CD4-positive, alpha-beta T cell treated with Interleukin-1 beta for 1 hour (primary cell): ENCODE results near the gene GNAS-AS1.
"Not testable (repeated sequence)": the region's sequence is repeated elsewhere in the genome, so short reads cannot be mapped to it uniquely, and the experiment has no call there.

Experiments used
- DNase-seq, 2 donors: peaks; one replicate each; pipeline ENCODE4 v3.0.0-alpha.2; 2020 to 2022

Gene GNAS-AS1

DNA sequence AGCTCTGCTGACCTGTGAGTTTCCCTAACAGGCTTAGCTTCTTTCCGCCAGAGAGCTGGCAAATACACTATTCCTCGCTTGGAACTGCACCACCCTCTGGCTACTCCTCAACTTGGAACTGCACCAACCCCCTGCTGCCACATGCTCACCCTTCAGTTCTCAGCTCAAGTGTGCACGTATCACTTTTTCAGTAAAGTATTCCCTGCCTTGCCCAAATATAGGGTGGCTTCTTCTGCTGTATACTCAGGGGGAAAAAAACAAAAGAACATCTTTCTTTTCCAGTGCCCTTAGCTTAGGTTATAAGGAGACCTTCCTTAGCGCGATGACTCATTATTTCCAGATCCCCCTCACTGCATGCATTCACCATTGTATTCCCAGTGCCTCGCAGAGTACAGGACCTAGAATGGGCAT is 21.2 kb downstream of the GNAS-AS1 start:
- DNase-seq, result no peak

DNA sequence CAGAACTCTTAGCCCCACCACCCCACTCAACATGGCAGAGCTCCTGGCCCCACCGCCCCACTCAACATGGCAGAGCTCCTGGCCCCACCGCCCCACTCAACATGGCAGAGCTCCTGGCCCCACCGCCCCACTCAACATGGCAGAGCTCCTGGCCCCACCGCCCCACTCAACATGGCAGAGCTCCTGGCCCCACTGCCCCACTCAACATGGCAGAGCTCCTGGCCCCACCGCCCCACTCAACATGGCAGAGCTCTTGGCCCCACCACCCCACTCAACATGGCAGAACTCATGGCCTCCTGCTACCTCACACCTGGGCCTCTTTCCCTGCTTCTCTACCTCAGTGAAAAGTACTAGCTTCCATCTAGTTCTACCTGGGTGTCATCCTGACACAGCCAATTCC is 21.9 kb downstream of the GNAS-AS1 start:
- not testable (repeated sequence) for DNase-seq

DNA sequence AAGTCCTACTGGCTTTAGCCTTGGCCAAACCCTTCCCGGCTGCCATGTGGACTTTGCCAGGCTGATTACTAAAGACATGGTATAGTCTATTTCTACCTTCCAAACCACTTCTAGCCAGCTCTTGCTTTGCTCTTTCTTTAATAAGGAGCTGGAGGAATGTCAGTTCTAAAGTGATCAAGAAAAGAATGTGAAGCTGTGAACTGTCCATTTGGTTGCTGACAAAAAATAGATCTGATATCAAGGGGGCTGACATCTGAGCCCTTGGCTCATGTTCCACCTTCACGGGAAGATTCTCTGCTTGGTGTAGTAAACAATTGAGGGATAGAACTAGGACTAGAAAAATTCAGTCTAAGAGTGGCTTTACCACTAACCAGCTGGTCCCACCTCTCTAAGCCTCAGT is 22.6 kb downstream of the GNAS-AS1 start:
- DNase-seq, result no peak

DNA sequence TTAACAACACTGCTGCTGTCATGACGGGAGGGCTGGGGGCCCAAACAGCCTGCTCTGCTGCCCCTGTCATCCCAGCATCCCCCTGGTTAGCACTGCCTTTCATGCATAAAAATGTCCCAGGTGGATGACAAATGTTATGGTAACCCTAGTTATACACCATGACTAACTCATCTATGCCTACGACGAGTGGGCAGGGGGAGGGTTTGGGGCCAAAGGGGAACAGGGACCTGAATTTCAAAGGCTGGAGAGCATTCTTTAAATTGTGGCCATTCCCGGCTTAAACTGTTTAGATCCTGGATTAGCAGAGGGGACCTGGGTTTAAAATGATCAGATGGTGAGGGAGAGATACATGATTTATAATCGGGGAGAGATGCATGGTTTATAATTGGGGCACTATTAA is 24.4 kb downstream of the GNAS-AS1 start:
- DNase-seq, result no peak

DNA sequence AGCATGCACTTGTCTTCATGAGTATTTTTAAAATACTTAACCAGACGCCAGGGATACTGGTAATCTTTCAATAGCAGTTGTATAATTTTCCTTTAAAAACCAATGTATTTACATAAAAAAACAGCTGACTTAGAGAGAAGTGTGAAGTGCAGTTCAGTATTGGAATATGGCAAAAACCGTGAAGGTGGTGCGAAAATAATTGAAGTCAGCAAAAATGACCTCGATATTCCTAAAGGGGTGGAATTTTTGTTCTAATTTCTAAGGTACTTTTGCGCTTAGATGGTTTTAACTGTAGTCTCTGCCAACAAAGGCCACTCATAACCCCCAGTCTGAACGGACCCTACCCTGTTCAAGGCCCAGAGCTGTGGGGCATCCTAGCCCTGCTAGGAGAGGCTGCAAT is 25.3 kb downstream of the GNAS-AS1 start:
- no peak for DNase-seq

DNA sequence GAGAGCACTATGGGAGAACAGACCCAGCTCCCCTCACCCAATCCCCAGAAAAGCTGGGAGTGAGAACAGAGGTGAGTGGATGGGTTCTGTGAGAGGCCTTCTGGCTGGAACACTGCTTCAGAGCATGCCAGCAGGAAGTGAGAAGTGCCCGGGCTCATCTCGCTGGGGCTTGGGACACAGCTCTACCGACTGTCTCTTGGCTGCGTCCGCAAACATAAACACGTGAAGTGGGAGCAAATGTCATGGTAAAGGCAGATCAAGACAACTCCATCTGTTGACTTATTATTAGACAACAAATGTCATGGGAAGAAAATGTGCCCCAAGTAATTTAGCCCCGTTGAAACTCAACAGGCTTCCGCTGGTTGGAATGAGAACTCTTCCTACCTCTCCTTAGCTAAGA is 25.9 kb downstream of the GNAS-AS1 start:
- DNase-seq, result no peak

DNA sequence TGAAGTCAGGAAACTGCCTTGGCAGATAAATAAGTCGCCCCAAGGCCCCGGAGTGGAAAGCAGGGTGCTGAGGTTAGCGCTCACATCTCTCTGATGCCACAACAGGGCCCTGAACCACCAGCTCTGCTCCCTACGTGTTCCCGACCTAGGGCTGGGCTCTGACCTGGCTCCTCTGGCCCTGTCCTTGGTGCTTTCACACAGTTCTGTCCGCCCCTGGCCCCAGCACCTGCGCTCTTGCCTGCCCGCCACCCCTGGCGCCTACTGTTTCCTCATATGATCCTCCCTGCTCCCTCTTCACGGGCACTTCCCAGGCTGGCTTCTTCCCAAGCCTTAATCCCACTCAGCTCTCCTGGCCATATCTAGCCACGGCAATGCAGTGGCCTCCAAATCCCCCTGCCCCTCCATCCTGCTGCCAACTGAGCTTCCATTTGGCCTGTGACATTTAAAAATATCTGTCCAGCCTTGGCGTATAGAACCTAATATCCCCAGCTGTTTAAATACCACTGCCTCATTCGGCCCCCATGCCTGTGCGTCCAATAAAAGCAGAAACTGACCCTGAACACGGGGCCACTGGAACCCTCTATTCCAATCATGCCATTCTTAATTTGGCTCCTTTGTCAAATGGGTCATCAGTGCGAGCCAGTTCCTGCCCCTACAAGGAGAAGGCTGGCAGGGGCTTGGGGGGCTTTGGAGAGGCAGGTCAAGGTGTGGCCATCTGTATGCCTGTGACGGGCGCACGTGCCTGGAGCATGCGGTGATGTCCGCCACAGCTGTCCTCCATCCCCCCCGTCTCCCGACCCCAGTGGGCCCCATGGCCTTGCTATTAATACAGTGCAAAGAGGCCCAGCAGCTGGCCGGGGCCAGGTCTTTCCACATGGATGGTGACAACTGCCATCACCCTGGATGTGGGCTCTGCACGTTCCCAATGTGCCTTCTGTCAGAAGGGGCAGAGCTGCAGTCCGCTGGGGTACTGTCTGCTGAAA is 27.7 kb downstream of the GNAS-AS1 start:
- DNase-seq, result no peak

DNA sequence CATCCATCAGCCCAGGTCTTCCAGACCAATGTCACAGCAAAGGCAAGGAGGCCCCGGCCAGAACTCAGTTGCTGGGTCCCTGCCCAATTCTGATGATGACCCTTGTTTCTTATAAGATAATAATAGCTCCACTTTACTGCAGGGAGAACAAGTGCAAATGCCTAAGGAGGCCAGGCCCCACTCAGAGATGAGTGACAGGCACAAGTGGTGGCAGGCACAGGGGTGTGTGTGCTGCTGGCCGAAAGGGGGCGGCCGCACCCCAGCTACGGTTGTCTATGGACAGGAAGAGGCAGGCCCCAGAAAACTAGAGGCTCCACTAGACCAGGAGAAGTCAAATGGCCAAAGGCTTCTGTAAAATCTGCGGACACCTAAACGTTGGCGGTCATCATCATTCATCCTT is 28.6 kb downstream of the GNAS-AS1 start:
- DNase-seq, result no peak

DNA sequence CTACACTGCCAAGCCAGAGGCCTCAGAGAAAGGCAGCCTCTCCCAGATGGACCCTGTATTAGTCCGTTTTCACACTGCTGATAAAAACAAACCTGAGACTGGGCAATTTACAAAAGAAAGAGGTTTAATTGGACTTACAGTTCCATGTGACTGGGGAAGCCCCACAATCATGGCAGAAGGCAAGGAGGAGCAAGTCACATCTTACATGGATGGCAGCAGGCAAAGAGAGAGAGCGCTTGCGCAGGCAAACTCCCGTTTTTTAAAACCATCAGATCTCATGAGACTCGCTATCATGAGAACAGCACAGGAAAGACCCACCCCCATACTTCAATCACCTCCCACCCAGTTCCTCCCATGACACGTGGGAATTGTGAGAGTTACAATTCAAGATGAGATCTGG is 30.2 kb downstream of the GNAS-AS1 start:
- DNase-seq, result not testable (repeated sequence)

DNA sequence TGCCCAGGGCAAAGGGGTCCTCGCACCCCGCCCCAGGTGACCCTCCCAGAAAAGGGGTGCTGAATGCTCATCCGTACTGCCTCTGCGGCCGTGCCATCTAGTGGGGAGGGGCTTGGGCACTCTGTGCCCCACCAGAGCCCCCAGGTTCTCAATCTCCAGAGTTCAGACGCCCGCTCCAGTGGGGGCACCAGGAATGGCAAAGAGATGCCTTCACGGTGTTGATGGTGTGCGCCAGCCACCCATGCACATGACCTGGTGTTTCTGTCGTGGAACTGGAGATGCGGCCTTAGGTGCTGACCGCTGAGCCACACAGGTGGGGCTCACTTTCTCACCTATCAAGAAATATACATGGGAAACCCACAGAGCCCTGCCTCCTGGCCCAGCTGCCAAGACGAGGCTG is 30.8 kb downstream of the GNAS-AS1 start:
- DNase-seq, result no peak

DNA sequence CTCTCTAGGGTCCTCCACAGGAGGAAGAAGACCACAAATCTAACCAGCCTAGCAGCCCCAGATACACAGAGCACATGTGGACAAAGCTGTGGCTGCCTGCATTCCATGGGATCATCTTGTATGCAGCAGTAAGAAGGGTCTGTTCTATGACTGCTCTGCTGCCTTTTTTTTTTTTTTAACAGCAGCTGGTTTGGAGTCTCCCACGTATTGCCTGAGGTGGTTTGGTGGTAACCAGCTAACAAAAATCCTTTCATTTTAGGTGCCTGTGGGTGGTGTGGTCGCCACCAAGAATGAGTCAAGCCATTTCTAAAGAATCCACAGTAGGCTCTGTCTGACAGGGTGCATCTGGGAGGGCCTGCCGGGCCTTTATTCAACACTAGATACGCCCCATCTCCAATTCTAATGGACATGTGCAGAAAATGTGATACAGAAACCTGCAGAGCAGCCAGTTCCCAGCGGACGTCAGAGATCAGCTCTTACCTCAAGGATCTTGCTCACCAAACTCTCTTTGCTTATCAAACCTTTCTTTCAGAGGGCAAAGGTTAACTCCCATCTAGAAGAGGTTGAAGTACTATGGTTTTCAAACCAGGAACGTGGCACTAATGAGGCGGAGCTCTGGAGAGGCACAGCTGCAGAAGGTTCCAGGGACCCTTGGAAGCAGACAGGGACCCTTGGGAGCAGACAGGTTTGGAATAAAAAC is 32.0 kb downstream of the GNAS-AS1 start:
- no peak for DNase-seq

DNA sequence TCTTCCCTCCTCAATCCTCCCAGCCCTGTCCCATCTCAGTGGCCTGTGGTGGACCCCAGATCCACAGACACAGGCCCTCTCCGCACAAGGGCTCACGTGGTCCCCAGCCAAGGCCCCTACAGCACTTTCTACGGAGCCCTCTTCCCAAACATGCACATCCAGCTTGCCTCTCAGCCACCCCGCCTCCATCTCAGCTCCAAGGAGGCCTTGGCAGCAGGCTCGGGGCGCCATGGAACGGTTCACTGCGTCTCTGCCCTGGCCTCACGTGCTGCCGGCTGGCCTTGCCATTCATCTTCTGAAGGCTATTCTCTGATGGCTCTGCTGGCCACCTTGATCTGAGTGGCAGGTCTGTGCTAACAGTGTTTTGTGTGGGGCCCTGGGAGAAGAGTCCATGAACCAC is 33.0 kb downstream of the GNAS-AS1 start:
- no peak for DNase-seq

DNA sequence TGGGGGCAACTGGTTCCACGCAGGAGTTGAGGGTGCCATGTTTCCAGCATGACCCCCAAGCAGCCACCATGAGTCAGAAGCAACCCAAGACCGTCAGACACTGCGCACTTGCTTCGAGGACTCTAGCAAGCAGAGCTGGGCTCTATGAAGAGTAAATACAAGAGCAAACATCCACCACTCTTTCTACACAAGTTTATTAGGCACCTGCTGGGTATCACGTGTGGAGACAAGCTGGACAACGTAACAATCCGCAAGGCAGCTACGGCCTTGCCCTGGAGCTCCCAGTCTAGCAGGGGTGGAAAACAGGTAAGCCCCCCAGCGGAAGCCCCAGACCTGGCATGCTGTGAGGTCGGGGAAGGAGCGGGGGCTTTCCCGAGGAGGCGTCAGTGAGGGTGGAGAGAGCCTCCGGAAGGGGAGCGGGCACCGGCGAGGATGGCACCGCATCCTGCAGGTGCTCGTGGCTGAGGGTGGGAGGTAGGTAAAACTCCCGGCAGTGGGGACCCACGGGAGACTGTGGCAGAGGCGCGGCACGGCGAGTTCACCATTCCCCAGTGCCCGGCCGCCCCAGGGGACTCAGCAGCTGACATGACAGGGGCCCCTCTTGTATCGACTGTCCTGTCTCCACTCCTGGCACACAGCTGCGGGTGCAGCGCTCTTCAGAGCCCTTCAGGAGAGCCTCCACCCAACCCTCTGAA is 33.6 kb downstream of the GNAS-AS1 start:
- DNase-seq, result no peak

DNA sequence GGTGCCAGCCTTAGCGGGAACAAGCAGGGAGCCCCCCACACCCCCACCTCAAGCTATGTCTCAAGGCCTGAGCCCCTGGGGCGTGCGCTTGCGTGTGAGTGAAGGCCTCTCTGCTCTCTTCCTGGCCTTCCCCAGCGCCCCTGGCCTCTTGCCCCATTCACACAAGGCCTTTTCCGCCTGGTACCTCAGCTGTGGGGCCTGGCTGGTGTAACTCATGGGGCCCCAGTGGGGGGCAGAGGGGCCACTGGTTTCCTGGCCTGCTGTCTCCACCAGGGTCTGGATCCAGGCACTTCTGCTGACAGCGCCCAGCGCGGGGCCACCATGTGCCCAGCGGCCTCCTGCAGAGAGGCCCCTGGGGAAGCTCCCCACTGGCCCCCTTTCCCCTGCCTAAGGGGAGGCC is 34.7 kb downstream of the GNAS-AS1 start:
- DNase-seq, result no peak

DNA sequence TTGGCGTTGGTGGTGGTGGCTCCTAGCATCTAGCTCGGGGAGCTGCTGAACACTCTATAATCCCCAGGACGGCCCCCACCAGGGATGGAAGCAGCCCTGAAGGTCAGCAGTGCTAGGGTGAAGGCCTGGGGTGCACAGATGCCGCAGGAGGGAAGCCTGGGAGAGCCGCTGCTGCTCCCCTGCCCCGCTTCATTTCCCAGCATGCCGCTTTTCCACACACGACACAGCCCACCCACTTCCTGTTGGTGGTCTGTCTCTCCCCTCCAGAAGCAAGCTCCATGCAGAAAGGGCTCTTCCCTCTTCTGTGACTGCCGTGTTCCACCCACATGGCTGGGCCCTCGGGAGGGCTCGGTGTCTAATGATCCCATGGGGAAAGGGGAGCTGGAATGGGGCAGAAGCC is 35.3 kb downstream of the GNAS-AS1 start:
- DNase-seq, result no peak

DNA sequence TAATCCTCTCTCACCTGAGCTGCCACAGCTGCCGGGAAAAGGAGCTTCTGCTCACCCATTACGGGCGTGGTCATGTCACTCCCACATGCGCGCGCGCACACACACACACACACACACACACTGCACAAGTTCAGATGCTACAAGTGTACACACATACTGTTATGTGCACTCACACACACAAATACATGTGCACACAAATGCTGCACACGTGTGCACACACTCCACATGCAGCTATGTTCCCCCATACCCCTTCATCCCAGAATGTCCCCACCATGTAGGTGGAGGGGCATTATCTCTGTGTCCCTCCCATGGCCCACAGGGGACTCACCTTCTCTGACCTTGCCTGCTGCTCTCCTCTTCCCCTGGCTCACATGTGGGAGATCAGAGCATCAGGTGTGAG is 37.3 kb downstream of the GNAS-AS1 start:
- DNase-seq, result no peak

DNA sequence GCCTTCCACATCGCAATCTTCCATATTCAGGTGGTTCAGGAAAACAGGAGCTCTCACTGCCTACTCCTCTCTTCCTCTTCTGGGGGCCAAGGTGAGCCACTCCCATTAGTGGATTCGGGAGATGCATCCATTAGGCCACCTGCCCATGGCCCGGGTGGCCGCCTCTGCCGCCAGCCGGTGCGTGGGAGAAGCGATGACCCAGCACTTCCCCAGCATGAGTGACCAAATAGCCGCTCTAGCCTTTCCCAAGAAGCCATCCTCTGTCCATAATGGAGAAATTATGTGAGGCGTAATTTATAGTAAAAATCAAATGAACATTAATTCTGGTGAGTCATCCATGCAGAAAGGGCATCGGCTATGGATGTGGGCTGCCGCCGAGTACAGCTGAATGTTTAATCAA is 39.4 kb downstream of the GNAS-AS1 start:
- DNase-seq, result no peak

DNA sequence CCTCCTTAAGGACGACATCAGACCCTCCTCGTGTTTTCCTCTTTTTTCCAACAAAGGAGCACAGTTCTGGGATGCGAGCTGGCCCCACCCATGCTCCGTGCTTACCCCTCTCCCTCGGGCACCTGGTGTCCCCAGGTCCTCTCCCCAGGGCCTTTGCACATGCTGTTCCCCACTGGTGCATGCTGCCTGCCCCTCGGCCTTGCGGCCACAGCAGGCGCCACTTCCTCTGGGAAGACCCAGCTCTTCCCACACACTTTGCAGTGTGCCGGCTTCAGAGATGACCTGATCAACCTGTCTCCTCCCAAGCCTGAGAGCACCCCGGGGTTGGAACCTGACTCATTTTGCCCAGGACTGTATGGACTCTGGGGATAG is 39.8 kb downstream of the GNAS-AS1 start:
- DNase-seq, result no peak

DNA sequence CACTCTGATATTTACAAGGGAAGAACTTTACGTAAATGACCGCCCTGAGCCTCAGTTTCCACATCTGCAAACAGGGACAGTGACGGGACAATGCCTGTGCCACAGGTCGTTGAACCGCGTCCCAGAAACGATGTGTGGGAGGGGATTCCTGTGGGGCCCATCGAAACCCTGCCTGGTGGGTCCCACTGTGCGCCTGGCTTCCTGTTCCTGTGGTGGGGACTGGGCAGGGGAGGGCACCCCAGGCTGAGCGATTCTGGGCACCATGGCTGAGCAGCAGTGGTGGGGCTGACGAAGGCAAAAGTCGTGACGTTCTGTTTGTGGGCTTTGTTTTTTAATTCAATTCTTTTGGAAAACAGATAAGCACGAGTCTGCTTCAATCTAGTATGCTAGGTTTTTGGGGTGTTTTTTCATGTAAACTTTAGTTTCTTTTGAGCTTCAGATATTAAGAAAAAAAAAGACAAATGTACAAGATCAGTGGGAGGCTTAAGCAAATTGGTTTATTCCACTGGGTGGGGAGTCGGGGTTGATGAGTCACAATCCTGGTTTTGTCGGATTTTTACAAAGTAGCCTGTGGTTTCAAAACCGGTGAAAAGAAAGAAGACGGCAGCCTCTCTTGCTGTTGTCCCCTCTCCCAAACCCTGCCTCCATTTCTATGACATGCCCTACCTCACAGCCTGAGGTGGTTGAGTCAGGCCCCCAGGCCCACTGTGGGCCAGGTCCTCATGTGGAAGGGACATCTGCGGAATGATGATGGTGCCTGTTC is 40.4 kb downstream of the GNAS-AS1 start:
- DNase-seq, result no peak

DNA sequence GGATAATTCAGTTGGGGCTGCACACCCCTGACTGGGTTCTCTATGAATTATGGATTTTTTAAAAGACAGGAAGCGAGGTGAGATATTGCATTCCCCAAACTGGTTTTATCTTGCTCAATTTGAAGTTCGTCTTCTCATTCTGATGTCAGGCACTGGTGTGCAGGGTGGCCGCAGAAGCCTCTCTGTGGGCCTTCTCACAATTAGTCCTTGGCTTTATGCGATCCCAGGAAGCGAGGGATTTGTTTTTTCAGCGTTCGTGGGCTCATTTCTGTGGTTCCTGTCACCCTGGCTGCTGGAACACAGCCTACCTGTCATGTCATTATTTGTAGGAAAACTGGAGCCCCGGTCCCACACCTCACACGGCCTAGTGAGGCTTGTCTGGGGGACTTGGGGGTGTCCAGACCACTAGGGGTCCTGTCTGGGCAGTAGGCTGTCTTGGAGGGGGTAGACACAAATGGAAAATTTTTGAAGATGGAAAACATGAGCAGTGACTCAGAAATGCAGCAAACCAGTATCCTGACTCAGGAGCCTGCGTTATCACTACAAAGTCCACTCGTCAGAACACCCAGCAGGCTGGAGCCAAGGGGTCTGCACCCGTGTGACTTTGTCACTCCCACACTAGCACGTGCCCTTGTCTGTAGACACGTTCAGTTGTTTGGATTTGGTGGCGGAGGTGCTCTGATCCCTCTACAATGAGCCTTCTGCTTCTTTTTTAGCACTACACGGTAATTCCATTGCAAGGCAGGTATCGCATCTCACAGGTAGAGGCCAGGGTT is 42.2 kb downstream of the GNAS-AS1 start:
- no peak for DNase-seq

DNA sequence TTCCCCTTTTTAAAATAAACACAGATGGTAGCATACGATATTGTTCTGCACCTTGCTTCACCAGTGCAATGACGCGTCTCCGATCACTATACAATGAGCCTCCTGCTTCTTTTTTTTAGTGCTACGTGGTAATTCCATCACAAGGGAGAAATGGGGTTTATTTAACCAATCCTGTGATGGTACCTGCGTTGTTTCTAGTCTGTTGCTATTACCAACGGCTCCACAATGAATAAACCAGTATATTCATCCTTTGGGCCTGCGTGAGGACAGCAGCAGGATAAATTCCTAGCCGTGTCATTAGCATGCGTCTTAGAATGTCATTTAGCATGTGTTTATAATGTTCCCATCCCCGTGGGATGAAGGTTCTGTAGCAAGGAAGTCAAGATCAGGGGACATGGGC is 42.9 kb downstream of the GNAS-AS1 start:
- no peak for DNase-seq

DNA sequence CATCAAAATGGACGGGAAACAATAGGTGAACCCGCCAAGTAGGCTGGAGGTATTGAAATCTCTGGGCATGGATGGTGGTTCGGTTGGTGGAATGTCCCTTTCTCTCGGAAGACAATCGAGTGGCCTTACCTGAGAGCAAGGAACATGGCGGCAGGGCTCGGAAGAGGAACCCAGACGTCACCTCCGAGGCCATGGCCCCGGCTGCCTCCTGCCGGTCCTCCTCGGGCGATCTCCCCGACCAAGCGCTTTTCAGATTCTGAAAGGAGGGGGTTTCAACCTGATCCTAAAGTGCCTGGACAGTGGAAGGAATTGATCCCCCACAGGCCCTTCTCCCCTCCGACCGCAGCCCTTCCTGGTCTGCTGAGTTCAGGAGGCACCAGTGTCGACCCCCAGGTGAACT is 47.2 kb downstream of the GNAS-AS1 start:
- no peak for DNase-seq
